Midbrain (tissue), 1 donor: ENCODE measurements around the gene SGCD.

ENCODE experiments used
- DNase-seq: peaks from one replicate; lab custom pipeline; 2025; lab: John Stamatoyannopoulos, UW

The SGCD gene

GRCh38 chr5:156693113-156693512 lies 366.1 kb downstream of the SGCD start:
- DNase-seq: no peak

- DNase-seq: no peak
Measured at GRCh38 chr5:156694598-156694997, 367.6 kb downstream of the SGCD start.

- DNase-seq: no peak
Measured at GRCh38 chr5:156695774-156696173, 368.8 kb downstream of the SGCD start.

- no peak for DNase-seq
Measured at GRCh38 chr5:156698323-156698722, 371.4 kb downstream of the SGCD start.

- DNase-seq: no peak
Measured at GRCh38 chr5:156699147-156699546, 372.2 kb downstream of the SGCD start.

- no peak for DNase-seq
Measured at GRCh38 chr5:156704139-156704538, 377.2 kb downstream of the SGCD start.

GRCh38 chr5:156706631-156707030 lies 379.7 kb downstream of the SGCD start:
- no peak for DNase-seq

- no peak for DNase-seq
Measured at GRCh38 chr5:156707750-156708149, 380.8 kb downstream of the SGCD start.

- no peak for DNase-seq
Measured at GRCh38 chr5:156715287-156715686, 388.3 kb downstream of the SGCD start.

GRCh38 chr5:156716591-156717380 lies 389.8 kb downstream of the SGCD start:
- no peak for DNase-seq

GRCh38 chr5:156718985-156719384 lies 392.0 kb downstream of the SGCD start:
- DNase-seq: no peak

- DNase-seq: no peak
Measured at GRCh38 chr5:156722358-156722757, 395.4 kb downstream of the SGCD start.

- no peak for DNase-seq
Measured at GRCh38 chr5:156735477-156735876, 408.5 kb downstream of the SGCD start.

- DNase-seq: no peak
Measured at GRCh38 chr5:156741516-156741915, 414.6 kb downstream of the SGCD start.

- DNase-seq: no peak
Measured at GRCh38 chr5:156753846-156754245, 426.9 kb downstream of the SGCD start.

GRCh38 chr5:156755421-156756087 lies 428.6 kb downstream of the SGCD start:
- no peak for DNase-seq

- DNase-seq: no peak
Measured at GRCh38 chr5:156758011-156758791, 431.2 kb downstream of the SGCD start.

- DNase-seq: no peak
Measured at GRCh38 chr5:156759156-156759555, 432.2 kb downstream of the SGCD start.

GRCh38 chr5:156762771-156763170 lies 435.8 kb downstream of the SGCD start:
- DNase-seq: no peak

GRCh38 chr5:156764176-156764971 lies 437.4 kb downstream of the SGCD start:
- DNase-seq: no peak

GRCh38 chr5:156774273-156774672 lies 447.3 kb downstream of the SGCD start:
- DNase-seq: no peak

GRCh38 chr5:156778139-156778706 lies 451.3 kb downstream of the SGCD start:
- DNase-seq: no peak
